Measurements from ENCODE around the gene USF1. TPM values are rescaled to one million over a fixed set of nuclear protein-coding genes. Genes with fewer than 3 reads are reported as not detected.
A peak's percentile ranks its signal among the peaks of the same experiment; 100 is the strongest.
"Not testable (repeated sequence)": the region's sequence is repeated elsewhere in the genome, so short reads cannot be mapped to it uniquely, and the experiment has no call there.

Gene USF1
- total RNA-seq, 1 donor from 2014 or later: 50.6 TPM

GRCh38 chr1:161001525-161001924 lies 44.3 kb downstream of the USF1 start:
- Mint-ChIP-seq H3K9me3 (no peaks in the 10 kb centered on the region), H3K27me3 (ENCODE audit: insufficient read depth) (no peaks in the 10 kb centered on the region), H3K36me3 (ENCODE audit: low read depth) (peaks cover 13% of the 10 kb centered on the region), H3K4me1 (ENCODE audit: low read depth) (peaks cover 13% of the 10 kb centered on the region), H3K27ac (no peak overlapping the region), H3K4me3 (no peak overlapping the region)
- intact Hi-C loops (cut with micrococcal nuclease): no loop called here
- DNase-seq (ENCODE audit: low spot score): no peak

- H3K4me1 Mint-ChIP-seq (ENCODE audit: low read depth): peaks cover 18% of the 10 kb centered on the region
- no peak overlapping the region for H3K4me3 Mint-ChIP-seq
- intact Hi-C loops (cut with micrococcal nuclease): no loop called here
- no peaks in the 10 kb centered on the region for H3K9me3 Mint-ChIP-seq
- DNase-seq (ENCODE audit: low spot score): no peak
- peaks cover 13% of the 10 kb centered on the region for H3K36me3 Mint-ChIP-seq (ENCODE audit: low read depth)
- no peaks in the 10 kb centered on the region for H3K27me3 Mint-ChIP-seq (ENCODE audit: insufficient read depth)
- H3K27ac Mint-ChIP-seq: no peak overlapping the region
Observed at GRCh38 chr1:161000736-161001480, 44.9 kb downstream of the USF1 start.

DNA sequence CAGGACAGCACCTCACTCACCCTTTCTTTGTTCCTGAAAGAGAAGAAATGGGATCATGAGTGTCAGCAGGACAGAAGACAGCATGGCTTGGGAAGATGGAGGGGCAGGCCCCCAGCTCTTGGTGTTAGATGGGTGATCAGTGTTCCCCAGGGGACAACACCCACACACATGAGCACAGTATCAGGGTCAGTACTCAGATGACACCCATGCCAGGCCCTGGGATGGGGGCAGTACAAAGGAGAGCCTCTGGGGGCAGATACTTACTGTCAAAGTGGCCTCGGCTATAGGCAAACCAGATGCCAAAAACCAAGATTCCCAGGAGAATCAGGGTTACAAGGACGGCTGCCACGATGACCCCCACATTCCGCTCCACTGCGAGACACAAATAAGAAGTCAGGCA lies 46.4 kb downstream of the USF1 start:
- intact Hi-C loops (cut with micrococcal nuclease): loop anchor here (5.0 kb wide), 1 partner anchor 118 kb away; the partner anchor contains the start of genes NIT1 and PFDN2
- DNase-seq (ENCODE audit: low spot score): no peak
- no peaks in the 10 kb centered on the region for H3K9me3 Mint-ChIP-seq

GRCh38 chr1:160997323-160998038 lies 48.3 kb downstream of the USF1 start:
- intact Hi-C loops (cut with micrococcal nuclease): loop anchor here (2.0 to 5.0 kb wide), 2 partner anchors 99 to 120 kb away; partner anchors contain the start of genes NIT1 and PFDN2
- Mint-ChIP-seq H3K36me3 (ENCODE audit: low read depth) (peaks cover 13% of the 10 kb centered on the region), H3K4me3 (no peak overlapping the region), H3K27ac (peak overlapping the region; percentile 47), H3K4me1 (ENCODE audit: low read depth) (peaks cover 33% of the 10 kb centered on the region), H3K9me3 (no peaks in the 10 kb centered on the region), H3K27me3 (ENCODE audit: insufficient read depth) (no peaks in the 10 kb centered on the region)
- peak; percentile 41 for DNase-seq (ENCODE audit: low spot score)

More for the DNA sequence above, 46.4 kb downstream of the USF1 start:
- peaks cover 13% of the 10 kb centered on the region for H3K36me3 Mint-ChIP-seq (ENCODE audit: low read depth)
- no peak overlapping the region for H3K27ac Mint-ChIP-seq
- H3K4me1 Mint-ChIP-seq (ENCODE audit: low read depth): peaks cover 27% of the 10 kb centered on the region
- H3K4me3 Mint-ChIP-seq: no peak overlapping the region
- H3K27me3 Mint-ChIP-seq (ENCODE audit: insufficient read depth): no peaks in the 10 kb centered on the region

DNA sequence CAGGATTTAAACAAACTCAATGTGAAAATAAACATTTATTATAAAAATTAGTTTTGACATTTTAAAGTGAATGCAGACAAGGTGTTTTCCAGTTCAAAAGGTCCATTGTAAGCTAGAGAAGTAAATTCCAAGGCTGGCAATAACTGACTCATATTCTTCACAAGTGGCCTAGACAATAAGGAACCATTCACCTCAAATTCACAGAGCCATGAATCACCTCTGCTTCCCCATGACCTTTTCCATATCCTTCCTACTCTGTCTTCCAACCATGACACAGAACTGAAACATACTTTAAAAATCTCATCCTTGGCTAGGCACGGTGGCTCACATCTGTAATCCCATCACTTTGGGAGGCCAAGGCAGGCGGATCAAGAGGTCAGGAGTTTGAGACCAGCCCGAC lies 49.6 kb downstream of the USF1 start:
- no peak overlapping the region for H3K4me3 Mint-ChIP-seq
- DNase-seq (ENCODE audit: low spot score): no peak
- H3K27ac Mint-ChIP-seq: no peak overlapping the region
- intact Hi-C loops (cut with micrococcal nuclease): loop anchor here (2.0 to 5.0 kb wide), 2 partner anchors 101 to 121 kb away; partner anchors contain the start of genes NIT1 and PFDN2
- peaks cover 13% of the 10 kb centered on the region for H3K36me3 Mint-ChIP-seq (ENCODE audit: low read depth)
- no peaks in the 10 kb centered on the region for H3K27me3 Mint-ChIP-seq (ENCODE audit: insufficient read depth)
- H3K9me3 Mint-ChIP-seq: no peaks in the 10 kb centered on the region
- peaks cover 33% of the 10 kb centered on the region for H3K4me1 Mint-ChIP-seq (ENCODE audit: low read depth)

DNA sequence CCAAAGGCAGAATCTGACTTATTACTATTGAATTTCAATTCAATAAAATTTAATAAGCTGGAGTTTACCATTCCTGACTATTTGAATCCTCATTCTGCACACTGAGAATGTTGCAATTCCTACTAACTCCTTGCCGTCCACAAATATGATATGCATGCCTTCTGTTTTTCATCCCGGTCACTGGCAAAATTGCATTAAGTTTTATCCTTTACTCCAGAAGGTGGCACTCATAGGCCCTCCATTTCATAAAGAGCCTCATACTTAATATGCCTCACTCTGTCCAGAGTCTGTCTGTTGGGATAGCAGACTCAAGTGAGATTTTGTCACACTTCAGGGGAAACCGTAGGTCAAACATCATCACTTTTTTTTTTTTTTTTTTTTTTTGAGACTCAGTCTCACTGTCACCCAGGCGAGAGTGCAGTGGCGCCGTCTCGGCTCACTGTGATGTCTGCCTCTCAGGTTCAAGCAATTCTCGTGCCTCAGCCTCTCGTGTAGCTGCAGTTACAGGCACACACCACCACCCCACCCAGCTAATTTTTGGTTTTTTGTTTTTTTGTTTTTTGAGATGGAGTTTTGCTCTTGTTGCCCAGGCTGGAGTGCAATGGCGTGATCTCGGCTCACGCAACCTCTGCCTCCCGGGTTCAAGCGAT lies 52.1 kb downstream of the USF1 start:
- Mint-ChIP-seq H3K27me3 (ENCODE audit: insufficient read depth) (peaks cover 7% of the 10 kb centered on the region), H3K4me3 (no peak overlapping the region), H3K4me1 (ENCODE audit: low read depth) (peaks cover 38% of the 10 kb centered on the region), H3K9me3 (no peaks in the 10 kb centered on the region), H3K36me3 (ENCODE audit: low read depth) (no peaks in the 10 kb centered on the region), H3K27ac (no peak overlapping the region)
- no peak for DNase-seq (ENCODE audit: low spot score)
- intact Hi-C loops (cut with micrococcal nuclease): loop anchor here (2.0 kb wide), 1 partner anchor 145 kb away; no protein-coding TSS in a partner anchor

GRCh38 chr1:160992036-160992435 lies 53.7 kb downstream of the USF1 start:
- DNase-seq (ENCODE audit: low spot score); H3K36me3 Mint-ChIP-seq (ENCODE audit: low read depth); H3K27ac Mint-ChIP-seq; H3K9me3 Mint-ChIP-seq; H3K4me3 Mint-ChIP-seq: not testable (repeated sequence)
- Mint-ChIP-seq H3K27me3 (ENCODE audit: insufficient read depth) (peaks cover 11% of the 10 kb centered on the region), H3K4me1 (ENCODE audit: low read depth) (peaks cover 29% of the 10 kb centered on the region)
- intact Hi-C loops (cut with micrococcal nuclease): loop anchor here (2.0 kb wide), 1 partner anchor 147 kb away; no protein-coding TSS in a partner anchor

Other genes starting within 250 kb of the USF1 start
- 0.49 and 0.71 TPM in 2 replicates for gene LY9, start 249.8 kb downstream of the USF1 start, total RNA-seq
- 0.13 TPM in 1 of 2 replicates, not detected in the other for gene CD244, start 183.1 kb downstream of the USF1 start, total RNA-seq
- gene ITLN1, start 160.8 kb downstream of the USF1 start, total RNA-seq: not detected in 2 replicates
- not detected in 2 replicates for gene ITLN2, start 91.2 kb downstream of the USF1 start, total RNA-seq
- 11.9 and 13.5 TPM in 2 replicates for gene F11R, start 24.8 kb downstream of the USF1 start, total RNA-seq
- gene TSTD1, start 7.0 kb downstream of the USF1 start, total RNA-seq: 40.5 and 43.3 TPM in 2 replicates
- 149 and 151 TPM in 2 replicates for gene ARHGAP30, start 23.9 kb upstream of the USF1 start, total RNA-seq
- gene NECTIN4, start 43.6 kb upstream of the USF1 start, total RNA-seq: not detected in 2 replicates
- not detected in 2 replicates for gene KLHDC9, start 52.4 kb upstream of the USF1 start, total RNA-seq
- 147 and 164 TPM in 2 replicates for gene PFDN2, start 72.1 kb upstream of the USF1 start, total RNA-seq
- gene NIT1, start 72.1 kb upstream of the USF1 start, total RNA-seq: 51.3 and 56.3 TPM in 2 replicates
- 44.5 and 48.0 TPM in 2 replicates for gene DEDD, start 86.7 kb upstream of the USF1 start, total RNA-seq
- gene UFC1, start 108.0 kb upstream of the USF1 start, total RNA-seq: 86.3 and 94.5 TPM in 2 replicates
- 32.9 and 38.2 TPM in 2 replicates for gene USP21, start 113.5 kb upstream of the USF1 start, total RNA-seq
- 25.1 and 26.0 TPM in 2 replicates for gene PPOX, start 120.4 kb upstream of the USF1 start, total RNA-seq
- gene B4GALT3, start 131.5 kb upstream of the USF1 start, total RNA-seq: 66.4 and 68.2 TPM in 2 replicates
- 0.23 and 0.24 TPM in 2 replicates for gene ADAMTS4, start 153.1 kb upstream of the USF1 start, total RNA-seq
- gene NDUFS2, start 156.4 kb upstream of the USF1 start, total RNA-seq: 72.9 and 84.1 TPM in 2 replicates
- 0.93 and 1.5 TPM in 2 replicates for gene FCER1G, start 169.3 kb upstream of the USF1 start, total RNA-seq
- not detected in 2 replicates for gene APOA2, start 177.7 kb upstream of the USF1 start, total RNA-seq
- gene TOMM40L, start 180.1 kb upstream of the USF1 start, total RNA-seq: 25.3 and 28.0 TPM in 2 replicates
- gene NR1I3, start 192.2 kb upstream of the USF1 start, total RNA-seq: not detected in 2 replicates
- gene PCP4L1, start 212.8 kb upstream of the USF1 start, total RNA-seq: 0.20 TPM in 1 of 2 replicates, not detected in the other